GM11168 (cell line): Measurements from ENCODE around the gene GABRG3.

Experiments used
- in situ Hi-C: fragments of 300-500 bp; cut with MboI; formaldehyde crosslinking; loops from one replicate; pipeline ENCODE4 v1.12.0; 2022; ENCODE audit warnings: low sequenced_read_pairs; ENCODE audit not compliant: unreplicated experiment

GABRG3 gene

GRCh38 chr15:26970712-26971210 lies at the start of gene GABRG3:
Gene GABRG3 (plus strand): TSS chr15:26971181.
- in situ Hi-C loops = no loop called here

- in situ Hi-C loops = no loop called here
Observed at GRCh38 chr15:26921433-26921832, 49.5 kb upstream of the GABRG3 start.

GRCh38 chr15:26926081-26926480 lies 44.9 kb upstream of the GABRG3 start:
- in situ Hi-C loops = no loop called here

- in situ Hi-C loops = no loop called here
Observed at GRCh38 chr15:26928051-26928450, 42.9 kb upstream of the GABRG3 start.

- in situ Hi-C loops = no loop called here
Observed at GRCh38 chr15:26929588-26929987, 41.4 kb upstream of the GABRG3 start.

- in situ Hi-C loops = no loop called here
Observed at GRCh38 chr15:26934848-26935247, 36.1 kb upstream of the GABRG3 start.

GRCh38 chr15:26935322-26935721 lies 35.7 kb upstream of the GABRG3 start:
- in situ Hi-C loops = no loop called here

GRCh38 chr15:26936502-26936901 lies 34.5 kb upstream of the GABRG3 start:
- in situ Hi-C loops = no loop called here

- in situ Hi-C loops = no loop called here
Observed at GRCh38 chr15:26937134-26937533, 33.8 kb upstream of the GABRG3 start.

- in situ Hi-C loops = no loop called here
Observed at GRCh38 chr15:26939398-26939797, 31.6 kb upstream of the GABRG3 start.

GRCh38 chr15:26941489-26941888 lies 29.5 kb upstream of the GABRG3 start:
- in situ Hi-C loops = no loop called here

GRCh38 chr15:26943866-26944265 lies 27.1 kb upstream of the GABRG3 start:
- in situ Hi-C loops = no loop called here

GRCh38 chr15:26945046-26945445 lies 25.9 kb upstream of the GABRG3 start:
- in situ Hi-C loops = no loop called here

GRCh38 chr15:26950001-26950400 lies 21.0 kb upstream of the GABRG3 start:
- in situ Hi-C loops = no loop called here

GRCh38 chr15:26954403-26954802 lies 16.6 kb upstream of the GABRG3 start:
- in situ Hi-C loops = no loop called here

- in situ Hi-C loops = no loop called here
Observed at GRCh38 chr15:26967719-26968269, 3.2 kb upstream of the GABRG3 start.

- in situ Hi-C loops = no loop called here
Observed at GRCh38 chr15:26968806-26969205, 2.2 kb upstream of the GABRG3 start.

GRCh38 chr15:26971271-26972018 lies 464 bp downstream of the GABRG3 start:
- in situ Hi-C loops = no loop called here

- in situ Hi-C loops = no loop called here
Observed at GRCh38 chr15:26972636-26973035, 1.7 kb downstream of the GABRG3 start.

GRCh38 chr15:26974120-26974780 lies 3.3 kb downstream of the GABRG3 start:
- in situ Hi-C loops = no loop called here

GRCh38 chr15:26981492-26981891 lies 10.5 kb downstream of the GABRG3 start:
- in situ Hi-C loops = no loop called here
